Measurements from ENCODE around the gene ARIH1.

- TF ChIP-seq POLR2A (IDR thresholded peaks at IDR 0.05) = no peak
- no peak for TF ChIP-seq CTCF (IDR thresholded peaks at IDR 0.05)
Measured at GRCh38 chr15:72489943-72490554, 15.9 kb downstream of the ARIH1 start.

Data from uterus (tissue), 2 donors.